ENCODE measurements around the gene PRSS16.

DNA sequence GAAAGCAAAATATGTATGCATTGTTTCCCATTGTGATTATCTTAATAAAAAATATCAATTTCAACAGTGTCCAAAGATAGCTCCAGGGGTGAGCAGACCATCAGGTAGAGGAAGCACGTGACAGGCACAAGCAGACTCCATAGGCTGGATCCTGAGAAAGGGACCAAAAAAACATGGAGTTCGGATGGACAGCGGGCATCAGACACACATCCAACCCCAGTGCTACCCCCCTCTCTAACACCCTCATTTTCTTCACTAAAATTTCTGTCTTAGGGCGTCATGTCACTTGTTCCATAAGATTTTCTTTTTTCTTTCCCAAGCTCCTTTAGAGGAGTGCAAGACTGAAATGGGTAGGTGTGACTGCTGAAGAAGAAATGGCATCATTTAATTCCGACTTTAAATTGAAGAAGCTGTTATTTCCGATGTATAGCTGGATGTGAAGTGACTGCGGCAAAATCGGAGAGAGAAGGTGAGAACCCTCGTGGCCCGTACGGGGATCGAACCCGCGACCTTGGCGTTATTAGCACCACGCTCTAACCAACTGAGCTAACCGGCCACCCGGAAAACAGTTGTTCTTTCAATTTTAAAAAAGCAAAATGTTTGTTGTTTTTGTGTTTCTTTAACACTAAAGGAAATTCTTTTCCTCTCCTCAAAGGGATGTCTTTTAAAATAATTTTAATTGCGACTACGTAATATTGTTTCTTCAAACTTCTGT lies 10.3 kb upstream of the PRSS16 start:
- TF ChIP-seq EZH2phosphoT487 (IDR thresholded peaks at IDR 0.05; ENCODE audit: low read depth) (no peak), CTCF (IDR thresholded peaks at IDR 0.05; ENCODE audit: low read depth, low read length) (no peak)
